Left cardiac atrium (tissue), 4 donors: ENCODE results near the gene PCLAF. TPM values are rescaled to one million over a fixed set of nuclear protein-coding genes. Genes with fewer than 3 reads are reported as not detected.
A peak's percentile ranks its signal among the peaks of the same experiment; 100 is the strongest.
"Not testable (repeated sequence)": the region's sequence is repeated elsewhere in the genome, so short reads cannot be mapped to it uniquely, and the experiment has no call there.

Experiments used
- ATAC-seq, 2 donors: fragments of 200-7000 bp; cut with Tn5 transposase; one replicate each; pipeline ENCODE4 v1.9.1; 2020; ENCODE audit warnings: mild to moderate bottlenecking in 2 of 2, moderate library complexity in 2 of 2
- DNase-seq: peaks from one replicate; pipeline ENCODE4 v3.0.0-alpha.2; 2020
- intact Hi-C, 2 donors: fragments of 100-400 bp; cut with DNase I; formaldehyde crosslinking; loops; one replicate each; pipeline versions ENCODE4 v1.14.1 to v1.15.1; 2022 to 2023
- total RNA-seq, 2 donors: library from RNA; stranded (reverse); fragmentation: NEBNext Ultra II Directional; extraction: Animal tissue kit (Norgen Biotek cat#: 25700); gene quantifications; one replicate each; pipeline ENCODE4 v1.2.1, GENCODE V29; 2021
- donor health status: DM: no; HTN: yes; CAD: no.
- donor health status: DM: no; HTN: yes; CAD: no; lungs with severe emphysema.
- donor health status: DM: yes; HTN: yes; CAD: no.
- donor health status: Dilated cardiomyopathy.

PCLAF gene
- total RNA-seq, 2 donors from 2014 or later = 1.1 to 3.8 TPM

- intact Hi-C loops = no loop called here
- DNase-seq (no peak), ATAC-seq (no peak)
Measured at GRCh38 chr15:64379216-64379960, 1.9 kb downstream of the PCLAF start.

DNA sequence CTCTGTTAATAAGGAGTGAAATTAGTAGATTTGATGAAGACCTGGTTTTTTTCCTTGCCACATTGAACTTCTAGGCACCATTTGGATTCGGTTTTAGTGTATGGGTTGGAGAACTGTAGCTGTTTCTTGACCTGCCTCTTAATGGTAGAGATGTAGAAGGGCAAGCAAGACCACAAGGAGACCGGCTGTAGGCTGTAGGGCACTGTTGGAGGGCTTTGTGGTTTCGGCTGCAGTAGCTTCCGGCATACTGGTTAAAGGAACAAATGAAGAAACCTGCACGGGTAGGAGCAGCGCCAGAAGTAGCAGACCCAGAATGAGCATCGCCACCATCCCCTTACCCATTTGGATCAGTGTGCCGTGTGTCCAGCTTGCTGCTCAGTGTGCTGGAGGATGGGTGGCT, 7.9 kb downstream of the PCLAF start:
- intact Hi-C loops = no loop called here
- no peak for DNase-seq

GRCh38 chr15:64371383-64371782, 9.9 kb downstream of the PCLAF start:
- ATAC-seq, intact Hi-C loops, DNase-seq: not testable (repeated sequence)

More for the DNA sequence above, 7.9 kb downstream of the PCLAF start:
- no peak for ATAC-seq

DNA sequence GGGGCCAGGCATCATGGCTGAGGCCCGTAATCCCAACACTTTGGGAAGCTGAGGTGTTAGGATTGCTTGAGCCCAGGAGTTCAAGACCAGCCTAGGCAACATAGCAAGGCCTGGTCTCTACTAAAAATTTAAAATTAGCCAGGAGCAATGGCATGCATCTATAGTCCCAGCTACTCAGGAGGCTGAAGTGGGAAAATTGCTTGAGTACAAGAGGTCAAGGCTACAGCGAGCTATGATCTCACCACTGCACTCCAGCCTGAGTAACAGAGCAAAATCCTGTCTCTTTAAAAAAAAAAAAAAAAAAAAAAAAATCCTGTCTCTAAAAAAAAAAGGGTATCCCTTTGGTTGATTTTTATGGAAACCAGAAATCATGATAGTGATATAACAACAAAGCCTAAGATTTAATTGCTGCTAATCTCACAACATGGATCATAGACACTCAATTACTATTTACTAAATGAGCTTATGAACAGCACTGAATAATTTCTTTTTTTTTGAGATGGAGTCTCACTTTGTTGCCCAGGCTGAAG, 12.1 kb downstream of the PCLAF start:
- intact Hi-C loops = no loop called here
- no peak for ATAC-seq
- DNase-seq = no peak

GRCh38 chr15:64361259-64361658, 20.0 kb downstream of the PCLAF start:
- ATAC-seq (no peak), DNase-seq (no peak)
- intact Hi-C loops = no loop called here

DNA sequence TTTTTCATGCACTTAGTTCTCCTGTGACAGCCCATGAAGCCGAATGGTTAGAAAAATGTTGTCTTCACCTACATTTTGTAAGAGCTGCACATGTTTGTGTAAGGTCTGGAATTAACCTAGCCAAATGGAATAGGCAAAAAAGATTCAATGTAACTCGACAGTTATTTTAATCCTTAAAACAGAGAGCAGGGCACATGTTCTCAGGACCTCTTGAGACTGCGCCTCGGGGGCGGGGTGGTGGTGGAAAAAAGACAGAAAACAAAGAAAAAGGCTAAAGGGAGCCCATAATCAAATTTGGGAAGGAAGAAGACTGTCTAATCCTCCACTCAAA, 24.6 kb downstream of the PCLAF start:
- intact Hi-C loops = loop anchor here (10.0 kb wide), 2 partner anchors 142 to 152 kb away; no protein-coding TSS in a partner anchor
- ATAC-seq = no peak
- DNase-seq = no peak

DNA sequence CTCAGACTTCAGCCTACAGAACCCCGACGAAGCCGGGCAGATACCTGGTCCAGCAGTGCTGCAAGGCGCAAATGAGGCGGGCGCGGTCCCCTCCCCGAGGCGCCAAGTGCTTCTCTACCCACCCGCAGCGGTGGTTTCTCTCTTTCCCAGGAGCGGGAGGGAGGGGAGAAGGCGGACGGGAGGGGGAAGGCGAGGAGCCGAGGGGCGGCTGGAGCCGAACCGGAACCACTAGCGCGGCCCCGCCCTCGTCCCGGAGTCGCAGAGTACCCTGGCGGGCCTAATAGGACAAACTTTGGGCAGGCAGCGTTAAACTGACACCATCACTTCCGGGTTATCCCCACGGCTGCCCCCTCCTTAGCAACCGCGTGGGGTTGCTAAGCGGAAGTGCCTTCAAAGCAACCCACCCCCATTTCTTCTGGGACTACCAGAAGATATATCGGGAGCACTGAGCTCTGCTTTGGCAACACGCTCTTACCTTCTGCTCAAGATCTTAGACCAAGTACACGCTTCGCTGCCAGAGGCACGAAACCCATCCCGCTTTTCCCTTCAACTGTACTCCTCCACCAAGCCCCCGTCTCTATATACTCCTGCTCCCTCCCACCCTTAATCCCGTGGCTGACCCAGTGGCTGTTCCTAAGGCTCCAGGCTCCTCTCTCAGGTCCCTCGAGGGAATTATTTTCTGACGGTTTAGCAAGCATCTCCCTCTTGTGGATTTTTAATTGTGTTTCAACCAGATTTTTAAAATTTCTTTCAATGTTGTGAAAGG, 25.1 kb downstream of the PCLAF start, which contains the start of gene CSNK1G1:
TSS of gene CSNK1G1 (minus strand) at position 230 of the 766 bp plus-strand sequence. CDS start 55,674 bp downstream, outside the sequence.
- DNase-seq = peak; percentile 97
- ATAC-seq = peak; percentile 99 to 100
- intact Hi-C loops = loop anchor here (10.0 kb wide), 2 partner anchors 141 to 151 kb away; no protein-coding TSS in a partner anchor

DNA sequence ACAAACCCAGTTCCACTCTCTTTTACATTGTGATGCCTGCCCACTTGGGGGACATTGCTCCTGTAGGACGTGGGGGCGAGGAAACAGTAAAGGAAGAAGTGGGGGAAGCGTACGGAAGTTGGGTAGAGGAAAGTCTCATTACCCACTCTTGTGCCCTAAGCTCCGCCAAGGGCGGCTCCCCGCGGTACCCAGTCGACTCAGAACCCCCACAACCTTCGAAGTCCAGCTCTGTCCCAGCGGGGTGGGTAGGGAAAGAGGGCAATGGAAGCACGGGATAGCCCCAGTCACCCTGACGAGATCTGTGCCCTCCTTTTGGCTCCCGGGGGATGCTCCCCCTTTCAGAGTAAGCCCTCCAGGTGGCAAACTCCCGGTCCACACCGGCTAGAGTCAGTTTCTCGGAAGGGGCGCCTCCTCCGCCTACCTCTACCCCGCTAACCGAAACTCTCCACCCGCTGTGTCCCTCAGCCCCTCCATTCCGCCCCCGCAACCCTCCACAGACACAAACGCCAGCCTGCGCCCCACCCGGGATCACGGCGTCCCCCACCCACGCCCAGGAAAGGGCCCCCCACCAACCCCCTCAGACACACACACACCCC, 25.8 kb downstream of the PCLAF start:
- peak; percentile 34 for DNase-seq
- intact Hi-C loops = loop anchor here (10.0 kb wide), 2 partner anchors 141 to 151 kb away; no protein-coding TSS in a partner anchor
- peak; percentile 18 to 40 for ATAC-seq

- ATAC-seq (no peak), DNase-seq (no peak)
- intact Hi-C loops = loop anchor here (10.0 kb wide), 2 partner anchors 140 to 150 kb away; no protein-coding TSS in a partner anchor
Measured at GRCh38 chr15:64354688-64355344, 26.4 kb downstream of the PCLAF start.

DNA sequence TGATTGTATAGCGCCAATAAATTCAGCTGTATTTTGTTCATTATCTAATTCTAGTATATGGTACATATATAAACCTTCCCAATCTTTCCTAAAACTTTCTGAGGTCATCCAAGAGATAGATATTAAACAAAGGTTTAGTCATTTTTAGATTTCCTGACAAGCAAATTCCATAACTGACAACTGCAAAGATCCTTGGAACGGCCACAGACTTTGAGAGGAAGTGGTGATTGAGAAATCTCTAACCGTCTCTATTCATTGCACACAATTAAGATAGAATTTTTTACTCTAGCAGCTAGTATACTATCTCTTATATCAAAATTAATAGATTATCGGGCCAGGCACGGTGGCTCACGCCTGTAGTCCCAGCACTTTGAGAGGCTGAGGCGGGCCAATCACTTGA, 30.0 kb downstream of the PCLAF start:
- ATAC-seq = no peak
- intact Hi-C loops = loop anchor here (10.0 kb wide), 2 partner anchors 136 to 146 kb away; no protein-coding TSS in a partner anchor

DNA sequence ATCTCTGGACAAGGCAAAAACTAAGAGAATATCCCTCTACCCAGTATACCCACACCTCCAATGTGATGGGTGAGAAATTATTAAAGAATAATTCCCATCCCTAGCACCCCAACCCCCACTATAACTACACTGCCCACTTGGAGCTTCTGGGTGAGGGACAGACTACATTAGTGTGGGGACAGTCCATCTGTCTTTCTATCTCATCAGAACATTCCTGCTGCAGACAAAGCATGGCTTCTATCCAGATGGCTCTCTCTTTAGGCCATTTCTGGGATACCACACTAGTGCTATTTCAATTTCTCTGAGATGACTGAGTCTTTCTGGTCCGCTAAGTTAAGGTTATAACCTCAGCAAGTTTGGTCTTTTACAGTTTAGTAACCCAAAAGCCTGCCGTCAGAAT, 31.9 kb downstream of the PCLAF start:
- DNase-seq = no peak
- ATAC-seq = no peak
- intact Hi-C loops = no loop called here

More for the DNA sequence above, 30.0 kb downstream of the PCLAF start:
- no peak for DNase-seq

- intact Hi-C loops = no loop called here
- DNase-seq (no peak), ATAC-seq (no peak)
Measured at GRCh38 chr15:64348455-64348854, 32.8 kb downstream of the PCLAF start.

DNA sequence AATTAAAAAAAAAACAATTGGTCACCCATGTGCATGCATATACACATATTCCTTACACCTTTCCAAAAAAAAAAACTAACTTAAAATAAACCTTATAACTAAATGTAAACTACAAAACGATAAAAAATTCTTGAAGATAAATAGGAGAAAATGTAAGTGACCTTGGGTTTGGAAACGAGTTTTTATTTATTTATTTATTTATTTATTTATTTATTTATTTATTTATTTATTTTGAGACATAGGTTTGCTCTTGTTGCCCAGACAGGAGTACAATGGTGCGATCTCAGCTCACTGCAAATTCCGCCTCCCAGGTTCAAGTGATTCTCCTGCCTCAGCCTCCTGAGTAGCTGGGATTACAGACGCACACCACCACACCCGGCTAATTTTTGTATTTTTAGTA, 35.0 kb downstream of the PCLAF start:
- intact Hi-C loops, ATAC-seq, DNase-seq: not testable (repeated sequence)

GRCh38 chr15:64344651-64345294, 36.5 kb downstream of the PCLAF start:
- intact Hi-C loops = no loop called here
- DNase-seq (no peak), ATAC-seq (peak in 1 of 2 donors; percentile 33)

DNA sequence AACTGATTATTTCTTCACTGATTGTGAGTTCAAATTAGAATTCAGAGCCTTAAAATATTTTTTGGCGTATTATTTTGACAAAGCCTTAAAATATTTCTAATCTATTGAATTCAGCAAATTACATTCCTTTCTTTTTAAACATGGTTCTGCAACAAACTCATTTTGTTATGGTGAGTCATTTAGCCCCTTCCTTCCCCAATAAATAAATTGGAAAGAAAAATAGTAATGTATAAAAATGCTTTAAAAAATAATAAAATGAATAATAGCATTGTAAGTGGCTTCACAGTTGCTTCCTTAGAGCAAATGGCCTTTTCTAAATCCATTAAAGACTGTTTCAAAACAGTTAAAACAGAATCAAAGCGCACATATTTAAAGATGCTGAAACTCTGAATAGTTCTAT, 37.4 kb downstream of the PCLAF start:
- intact Hi-C loops = no loop called here
- ATAC-seq (no peak), DNase-seq (no peak)

- ATAC-seq = no peak
- intact Hi-C loops = no loop called here
- no peak for DNase-seq
Measured at GRCh38 chr15:64343222-64343621, 38.0 kb downstream of the PCLAF start.

DNA sequence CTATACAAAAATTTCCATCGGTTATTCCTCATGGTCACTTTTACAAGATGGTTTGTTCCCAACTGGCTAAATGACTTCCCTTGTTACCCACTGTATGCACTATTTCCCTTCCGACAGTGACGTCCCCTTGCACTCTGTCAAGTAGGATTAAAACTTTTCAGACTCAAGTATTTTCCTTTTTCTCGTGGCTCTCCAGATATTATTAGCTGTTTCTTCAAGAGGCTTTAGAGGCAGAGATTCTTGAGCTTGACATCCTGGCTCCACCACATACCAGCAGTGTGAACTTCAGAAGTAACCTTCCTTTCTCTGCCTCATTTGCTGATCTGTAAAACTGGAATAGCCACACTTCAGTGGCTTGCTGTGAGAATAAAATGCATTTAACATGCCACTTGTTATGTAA, 39.3 kb downstream of the PCLAF start:
- DNase-seq (no peak), ATAC-seq (no peak)
- intact Hi-C loops = no loop called here

- ATAC-seq = no peak
- intact Hi-C loops = no loop called here
- no peak for DNase-seq
Measured at GRCh38 chr15:64340355-64340754, 40.9 kb downstream of the PCLAF start.

GRCh38 chr15:64337761-64338160, 43.5 kb downstream of the PCLAF start:
- no peak for ATAC-seq
- DNase-seq = no peak
- intact Hi-C loops = no loop called here
